DOHH2 (cell line): ENCODE measurements around the gene ATP11A.

Source experiments
- H3F3A ChIP-seq: fragments of 200-600 bp; sonication (generic), shearing (Covaris generic); 2 replicates; pipeline ENCODE4 v1.6.0; 2016; ENCODE audit warnings: antibody characterized with exemption, mild to moderate bottlenecking; ENCODE audit not compliant: control insufficient read depth, insufficient read depth
- H3K27ac ChIP-seq: fragments of 200-600 bp; sonication (generic); 2 replicates; pipeline ENCODE4 v1.5.1; 2014; ENCODE audit warnings: low read depth, mild to moderate bottlenecking, low read length, moderate library complexity
- H3K27me3 ChIP-seq: fragments of 200-600 bp; sonication (generic); 2 replicates; pipeline ENCODE4 v1.6.1; 2014; ENCODE audit warnings: mild to moderate bottlenecking, low read length, mixed read lengths; ENCODE audit not compliant: control insufficient read depth
- H3K36me3 ChIP-seq: fragments of 200-600 bp; sonication (generic); 2 replicates; pipeline ENCODE4 v1.6.1; 2014; ENCODE audit warnings: mild to moderate bottlenecking, low read length, moderate library complexity, mixed read lengths; ENCODE audit not compliant: control insufficient read depth
- H3K4me1 ChIP-seq: fragments of 200-600 bp; sonication (generic); 2 replicates; pipeline ENCODE4 v1.6.1; 2014; ENCODE audit warnings: mild to moderate bottlenecking, low read length, mixed read lengths; ENCODE audit not compliant: control insufficient read depth
- H3K4me2 ChIP-seq: fragments of 200-600 bp; sonication (generic); 2 replicates; pipeline ENCODE4 v1.6.0; 2014; ENCODE audit warnings: mild to moderate bottlenecking, low read length, moderate library complexity
- H3K4me3 ChIP-seq: fragments of 200-600 bp; sonication (generic); 2 replicates; pipeline ENCODE4 v1.5.1; 2014; ENCODE audit warnings: mild to moderate bottlenecking, low read length, mixed read lengths
- H3K79me2 ChIP-seq: fragments of 200-600 bp; sonication (generic); 2 replicates; pipeline ENCODE4 v1.6.1; 2014; ENCODE audit warnings: mild to moderate bottlenecking, low read length, mixed read lengths; ENCODE audit not compliant: control insufficient read depth
- H3K9me2 ChIP-seq: fragments of 200-600 bp; sonication (generic); replicated peaks from 2 replicates; pipeline ENCODE4 v1.6.1; 2014; ENCODE audit warnings: mild to moderate bottlenecking, low read length, mixed read lengths; ENCODE audit not compliant: control insufficient read depth
- H3K9me3 ChIP-seq: fragments of 200-600 bp; sonication (generic); 2 replicates; pipeline ENCODE4 v1.6.1; 2014; ENCODE audit warnings: antibody characterized with exemption, low read length, mixed read lengths; ENCODE audit not compliant: control insufficient read depth, insufficient read depth
- H4K20me1 ChIP-seq: fragments of 200-600 bp; sonication (generic); 2 replicates; pipeline ENCODE4 v1.6.0; 2014; ENCODE audit warnings: low read depth, mild to moderate bottlenecking, antibody characterized with exemption, low read length, moderate library complexity; ENCODE audit not compliant: control insufficient read depth, insufficient read depth
- EZH2phosphoT487 ChIP-seq: fragments of 200-600 bp; sonication (generic); IDR thresholded peaks from 2 replicates; pipeline ENCODE4 v1.6.1; 2017; ENCODE audit warnings: borderline replicate concordance, mild to moderate bottlenecking, antibody characterized with exemption, low read length, moderate library complexity, mixed read lengths
- TF ChIP-seq, protein P1 (sequence below): fragments of 200-600 bp; sonication (generic); IDR thresholded peaks from one replicate; pipeline ENCODE4 v1.5.1; 2014; ENCODE audit warnings: antibody characterized with exemption, mild to moderate bottlenecking, low read depth, low read length; ENCODE audit not compliant: poor library complexity, severe bottlenecking

ATP11A gene

DNA sequence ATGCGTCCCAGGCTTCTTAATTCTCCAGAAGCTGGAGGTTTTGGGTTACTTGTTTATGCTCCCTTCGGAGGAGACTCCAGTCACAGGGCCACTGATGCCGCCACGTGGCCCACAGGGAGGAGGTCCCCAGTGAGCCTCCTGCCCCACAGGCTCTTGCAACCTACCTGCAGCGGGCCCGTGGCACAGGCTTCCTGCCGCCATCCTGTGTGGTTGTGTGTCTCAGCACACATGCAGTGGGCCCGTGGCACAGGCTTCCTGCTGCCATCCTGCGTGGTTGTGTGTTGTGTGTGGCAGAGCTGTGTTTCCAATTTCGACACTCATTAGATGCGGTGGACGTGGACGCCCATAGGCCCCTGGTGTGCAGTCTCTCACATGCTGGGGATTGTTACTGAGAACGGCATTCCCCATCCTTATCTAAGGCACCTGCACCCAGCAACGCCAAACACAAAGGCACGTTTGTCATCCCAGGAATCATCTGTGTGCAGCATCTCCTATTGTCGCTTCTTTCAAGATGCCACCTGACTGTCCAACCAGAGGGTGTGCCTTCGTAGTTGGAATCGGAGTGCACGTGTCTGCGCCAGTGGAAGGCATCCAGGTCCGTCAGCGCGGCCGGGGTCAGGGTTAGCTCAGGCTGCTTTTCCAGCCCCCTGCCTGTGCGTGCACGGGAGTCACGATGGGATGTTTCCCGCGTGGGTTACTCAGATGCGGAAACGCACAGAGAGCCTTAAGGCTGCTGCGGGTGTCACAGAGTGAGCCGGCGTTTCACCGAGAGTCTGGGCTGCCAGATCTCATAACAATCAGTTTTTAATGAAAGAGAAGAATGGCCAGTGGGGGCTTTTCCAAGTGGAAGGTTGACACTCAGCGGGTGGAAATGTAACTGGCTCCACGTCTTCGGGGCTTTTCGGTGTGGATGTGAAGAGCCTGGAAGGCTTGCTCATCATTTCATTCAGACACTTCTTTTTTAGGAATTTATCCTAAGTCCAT, 119.8 kb downstream of the ATP11A start:
- peaks cover 10% of the 10 kb centered on the region; the same call in 1 of the 2 replicates for H3K36me3 ChIP-seq
- H3K4me3 ChIP-seq, result no peak overlapping the region
- H4K20me1 ChIP-seq, result no peaks in the 10 kb centered on the region
- no peaks in the 10 kb centered on the region for H3K9me3 ChIP-seq
- no peaks in the 10 kb centered on the region for H3K27me3 ChIP-seq
- no peak overlapping the region for H3K27ac ChIP-seq
- H3K4me2 ChIP-seq, result no peak overlapping the region
- H3K79me2 ChIP-seq, result no peaks in the 10 kb centered on the region
- no peaks in the 10 kb centered on the region for H3K9me2 ChIP-seq
- no peaks in the 10 kb centered on the region for H3K4me1 ChIP-seq
- H3F3A ChIP-seq, result no peaks in the 10 kb centered on the region
- TF ChIP-seq, protein P1, sequence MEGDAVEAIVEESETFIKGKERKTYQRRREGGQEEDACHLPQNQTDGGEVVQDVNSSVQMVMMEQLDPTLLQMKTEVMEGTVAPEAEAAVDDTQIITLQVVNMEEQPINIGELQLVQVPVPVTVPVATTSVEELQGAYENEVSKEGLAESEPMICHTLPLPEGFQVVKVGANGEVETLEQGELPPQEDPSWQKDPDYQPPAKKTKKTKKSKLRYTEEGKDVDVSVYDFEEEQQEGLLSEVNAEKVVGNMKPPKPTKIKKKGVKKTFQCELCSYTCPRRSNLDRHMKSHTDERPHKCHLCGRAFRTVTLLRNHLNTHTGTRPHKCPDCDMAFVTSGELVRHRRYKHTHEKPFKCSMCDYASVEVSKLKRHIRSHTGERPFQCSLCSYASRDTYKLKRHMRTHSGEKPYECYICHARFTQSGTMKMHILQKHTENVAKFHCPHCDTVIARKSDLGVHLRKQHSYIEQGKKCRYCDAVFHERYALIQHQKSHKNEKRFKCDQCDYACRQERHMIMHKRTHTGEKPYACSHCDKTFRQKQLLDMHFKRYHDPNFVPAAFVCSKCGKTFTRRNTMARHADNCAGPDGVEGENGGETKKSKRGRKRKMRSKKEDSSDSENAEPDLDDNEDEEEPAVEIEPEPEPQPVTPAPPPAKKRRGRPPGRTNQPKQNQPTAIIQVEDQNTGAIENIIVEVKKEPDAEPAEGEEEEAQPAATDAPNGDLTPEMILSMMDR, result no peak
- no peak for TF ChIP-seq EZH2phosphoT487

DNA sequence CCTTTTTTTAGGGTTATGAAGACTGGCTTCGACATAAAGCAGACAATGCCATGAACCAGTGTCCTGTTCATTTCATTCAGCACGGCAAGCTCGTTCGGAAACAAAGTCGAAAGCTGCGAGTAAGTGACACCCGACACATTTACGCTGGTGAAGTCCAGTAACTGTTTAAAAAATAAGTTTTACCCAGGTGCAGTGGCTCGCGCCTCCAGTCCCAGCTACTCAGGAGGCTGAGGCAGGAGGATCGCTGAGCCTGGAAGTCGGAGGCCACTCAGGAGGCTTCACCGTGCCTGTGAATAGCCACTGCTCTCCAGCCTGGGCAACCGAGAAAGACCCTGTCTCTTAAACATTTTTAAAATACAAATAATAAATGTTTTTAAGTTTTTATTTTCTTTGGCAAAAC, 120.8 kb downstream of the ATP11A start:
- TF ChIP-seq, protein P1, result no peak
- no peak for TF ChIP-seq EZH2phosphoT487

DNA sequence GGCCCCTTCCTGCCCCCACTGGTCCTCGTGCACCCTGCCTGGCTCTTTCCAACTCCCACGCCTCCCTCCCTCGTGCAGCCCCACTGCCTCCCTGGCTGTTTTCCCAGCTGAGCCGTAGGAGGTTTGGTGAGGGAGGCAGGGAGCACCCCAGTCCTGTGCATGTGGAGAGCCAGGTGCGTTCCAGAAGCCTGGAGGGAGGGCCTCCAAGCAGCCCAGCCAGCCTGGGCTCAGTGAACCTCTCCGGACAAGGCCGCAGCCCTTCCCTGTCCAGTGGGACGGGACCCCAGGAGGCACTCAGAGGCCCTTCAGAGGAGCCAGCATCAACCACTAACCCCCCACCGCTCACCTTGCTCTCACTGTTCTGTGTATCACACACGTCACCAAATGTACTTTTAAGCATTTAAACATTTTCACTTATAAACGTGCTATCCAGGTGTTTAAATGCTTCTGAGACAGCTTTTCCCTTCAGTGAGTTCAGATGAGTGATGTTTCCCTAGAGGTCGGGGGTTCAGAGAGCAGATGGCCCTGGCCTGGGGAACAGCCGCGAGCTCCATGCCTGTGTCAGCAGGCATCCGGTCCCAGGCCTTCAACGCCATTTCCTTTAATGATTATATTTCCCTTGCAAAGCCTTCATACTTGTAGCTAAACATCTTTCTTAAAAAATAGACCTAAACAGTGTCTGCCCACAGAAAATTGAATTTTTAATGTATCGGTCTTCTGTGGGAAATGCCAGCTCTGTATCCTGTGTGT, 122.6 kb downstream of the ATP11A start:
- no peaks in the 10 kb centered on the region for H3K4me1 ChIP-seq
- H3K9me2 ChIP-seq, result no peaks in the 10 kb centered on the region
- H3K27me3 ChIP-seq, result no peaks in the 10 kb centered on the region
- H3K79me2 ChIP-seq, result no peaks in the 10 kb centered on the region
- no peaks in the 10 kb centered on the region for H3K9me3 ChIP-seq
- no peak overlapping the region for H3K27ac ChIP-seq
- no peak overlapping the region for H3K4me2 ChIP-seq
- peaks cover 9% of the 10 kb centered on the region; the same call in 1 of the 2 replicates for H3K36me3 ChIP-seq
- no peak overlapping the region for H3K4me3 ChIP-seq
- H3F3A ChIP-seq, result no peaks in the 10 kb centered on the region
- TF ChIP-seq, protein P1, result no peak
- TF ChIP-seq EZH2phosphoT487, result no peak
- no peaks in the 10 kb centered on the region for H4K20me1 ChIP-seq

More for the DNA sequence above, 120.8 kb downstream of the ATP11A start:
- Histone ChIP-seq H4K20me1 (no peaks in the 10 kb centered on the region), H3K4me1 (no peaks in the 10 kb centered on the region), H3K4me2 (no peak overlapping the region), H3K79me2 (no peaks in the 10 kb centered on the region), H3K9me3 (no peaks in the 10 kb centered on the region), H3K27ac (no peak overlapping the region), H3K36me3 (peaks cover 10% of the 10 kb centered on the region; the same call in 1 of the 2 replicates), H3K27me3 (no peaks in the 10 kb centered on the region), H3K9me2 (no peaks in the 10 kb centered on the region), H3F3A (no peaks in the 10 kb centered on the region), H3K4me3 (no peak overlapping the region)
